K562 (cell line): ENCODE measurements around the gene MLXIPL. TPM values are rescaled to one million over a fixed set of nuclear protein-coding genes. Genes with fewer than 3 reads are reported as not detected.
"Not testable (repeated sequence)": the region's sequence is repeated elsewhere in the genome, so short reads cannot be mapped to it uniquely, and the experiment has no call there.

Source experiments
- ATAC-seq: fragments of 200-7000 bp; cut with Tn5 transposase; 3 replicates; pipeline ENCODE4 v1.9.1; 2020; ENCODE audit warnings: moderate library complexity
- BruUV-seq: library from RNA; stranded (reverse); fragments of 400-500 nt; replicated peaks from 2 replicates; lab custom pipeline; 2021; lab: Mats Ljungman, UMichigan
- CTCF ChIA-PET: fragments of 300-600 bp; formaldehyde crosslinking; extraction: SDS; loops from one replicate; lab custom pipeline; 2021; ENCODE audit warnings: low intra/inter-chr PET ratio; lab: Yijun Ruan, JAX
- POLR2A ChIA-PET: fragments of 300-600, 350-650 bp; sonication (Branson Sonifier 250); formaldehyde crosslinking; extraction: SDS; loops from one replicate; lab custom pipeline; 2021; ENCODE audit warnings: antibody characterized with exemption, inconsistent platforms; lab: Yijun Ruan, JAX
- DNase-seq, 4 experiments: peaks; one replicate each; pipeline versions ENCODE4 v3.0.0 to v3.0.0-alpha.2; 2011 to 2018; ENCODE audit warnings: low spot score in 3 of 4, mixed read lengths in 3 of 4; ENCODE audit errors: extremely low read depth in 1 of 4
- FAIRE-seq: peaks from 2 replicates; lab custom pipeline; 2011; peaks lifted over from hg19 to GRCh38; lab: Jason Lieb, UNC
- H2AFZ ChIP-seq: 2 replicates; pipeline ENCODE4 v1.6.0; 2011; ENCODE audit warnings: low read depth, low read length, control low read depth, inconsistent platforms
- H3K27ac ChIP-seq: fragments of 200-600 bp; 3 replicates; pipeline ENCODE4 v1.8.0; 2011; ENCODE audit warnings: low read depth, mild to moderate bottlenecking, control low read depth, inconsistent platforms, low read length, moderate library complexity, mixed read lengths; ENCODE audit errors: extremely low read depth
- H3K27me3 ChIP-seq, 2 experiments: fragments of 300-600 bp in 1 of 2; 2 replicates in 1 of 2; 3 replicates in 1 of 2; pipeline versions ENCODE4 v1.6.0 to v1.8.0; 2011; ENCODE audit warnings: inconsistent platforms in 2 of 2, low read length in 2 of 2, mild to moderate bottlenecking in 1 of 2, mixed read lengths in 1 of 2, moderate library complexity in 1 of 2; ENCODE audit not compliant: control insufficient read depth in 2 of 2, insufficient read depth in 2 of 2
- H3K36me3 ChIP-seq: fragments of 300-600 bp; 3 replicates; pipeline ENCODE4 v1.8.0; 2011; ENCODE audit warnings: mild to moderate bottlenecking, low read length, inconsistent platforms; ENCODE audit not compliant: control insufficient read depth, insufficient read depth
- H3K4me1 ChIP-seq, 2 experiments: fragments of 200-600 bp in 1 of 2; replicated peaks in 1 of 2; 2 replicates in 1 of 2; 3 replicates in 1 of 2; pipeline versions ENCODE4 v1.5.1 to v1.8.0; 2011; ENCODE audit warnings: inconsistent platforms in 2 of 2, low read length in 2 of 2, mild to moderate bottlenecking in 1 of 2, mixed read lengths in 1 of 2, moderate library complexity in 1 of 2; ENCODE audit not compliant: control insufficient read depth in 2 of 2, insufficient read depth in 2 of 2
- H3K4me2 ChIP-seq: 2 replicates; pipeline ENCODE4 v1.6.1; 2011; ENCODE audit warnings: low read length, control low read depth, inconsistent platforms, mixed read lengths; ENCODE audit not compliant: insufficient read depth
- H3K4me3 ChIP-seq: fragments of 200-600 bp; sonication (generic), shearing (Covaris generic); 2 replicates; pipeline ENCODE4 v1.5.1; 2016; ENCODE audit warnings: control low read depth, inconsistent platforms
- H3K79me2 ChIP-seq: fragments of 200-600 bp; 3 replicates; pipeline ENCODE4 v1.8.0; 2011; ENCODE audit warnings: low read length, inconsistent platforms; ENCODE audit not compliant: control insufficient read depth, insufficient read depth
- H3K9ac ChIP-seq, 2 experiments: 2 replicates each; pipeline versions ENCODE4 v1.6.0 to v1.6.1; 2011; ENCODE audit warnings: low read depth in 2 of 2, low read length in 2 of 2, control low read depth in 1 of 2, inconsistent platforms in 1 of 2, mild to moderate bottlenecking in 1 of 2, mixed read lengths in 1 of 2; ENCODE audit not compliant: insufficient read depth in 1 of 2
- H3K9me1 ChIP-seq: one replicate; pipeline ENCODE4 v1.6.0; 2011; ENCODE audit warnings: inconsistent platforms, mild to moderate bottlenecking, low read length, moderate library complexity; ENCODE audit not compliant: control insufficient read depth, insufficient read depth
- H3K9me3 ChIP-seq: replicated peaks from 2 replicates; pipeline ENCODE4 v1.5.1; 2011; ENCODE audit warnings: low read depth, low read length, inconsistent platforms; ENCODE audit not compliant: control insufficient read depth, insufficient read depth
- H4K20me1 ChIP-seq: replicated peaks from 2 replicates; pipeline ENCODE4 v1.6.1; 2011; ENCODE audit warnings: low read length, inconsistent platforms, mixed read lengths; ENCODE audit not compliant: control insufficient read depth, insufficient read depth
- ADNP ChIP-seq: fragments of 200-800 bp; sonication (Bioruptor generic); IDR thresholded peaks from 2 replicates; pipeline ENCODE4 v1.6.1; 2016; ENCODE audit warnings: missing genetic modification characterization, missing compliant biosample characterization
- BCOR ChIP-seq: fragments of 450-650 bp; IDR thresholded peaks from 2 replicates; pipeline ENCODE4 v1.6.1; 2016
- CBX1 ChIP-seq: sonication (generic); IDR thresholded peaks from 2 replicates; pipeline ENCODE4 v1.6.1; 2016; ENCODE audit warnings: antibody characterized with exemption, low read depth, mild to moderate bottlenecking
- CC2D1A ChIP-seq: fragments of 450-650 bp; IDR thresholded peaks from 2 replicates; pipeline ENCODE4 v1.6.1; 2017; ENCODE audit warnings: mild to moderate bottlenecking
- HDAC2 ChIP-seq: fragments of 450-650 bp; IDR thresholded peaks from 2 replicates; pipeline ENCODE4 v1.6.1; 2016; ENCODE audit warnings: mild to moderate bottlenecking
- HDGF ChIP-seq: fragments of 450-650 bp; IDR thresholded peaks from 2 replicates; pipeline ENCODE4 v1.6.1; 2016
- KDM1A ChIP-seq, 2 experiments: fragments of 450-650 bp; IDR thresholded peaks; 2 replicates each; pipeline ENCODE4 v1.6.1; 2016; ENCODE audit warnings: mild to moderate bottlenecking in 2 of 2
- RBM25 ChIP-seq: fragments of 200-400 bp; formaldehyde crosslinking; IDR thresholded peaks from 2 replicates; pipeline ENCODE4 v1.6.1; 2018; ENCODE audit warnings: low read length, low read depth, moderate library complexity; ENCODE audit not compliant: severe bottlenecking
- RCOR1 ChIP-seq, 2 experiments: IDR thresholded peaks; 2 replicates each; pipeline ENCODE4 v1.6.1; 2012; ENCODE audit warnings: low read depth in 2 of 2, low read length in 2 of 2, borderline replicate concordance in 1 of 2, improper control_type of control experiment in 1 of 2
- SMARCA5 ChIP-seq: fragments of 450-650 bp; IDR thresholded peaks from 2 replicates; pipeline ENCODE4 v1.6.1; 2016
- ZBTB33 ChIP-seq: sonication (generic); formaldehyde crosslinking; IDR thresholded peaks from 2 replicates; pipeline ENCODE4 v1.8.1; 2023; ENCODE audit warnings: mild to moderate bottlenecking, missing genetic modification reagents
- ZFP36 ChIP-seq: fragments of 150-350 bp; IDR thresholded peaks from 2 replicates; pipeline ENCODE4 v1.6.1; 2018; ENCODE audit warnings: low read length, low read depth; ENCODE audit not compliant: partially characterized antibody
- WGBS: fragments of 100-300 bp; shearing (Covaris generic); methylation state at CpG from one replicate; pipeline ENCODE4 v1.1.6; 2016; ENCODE audit warnings: low coverage, mixed read lengths; ENCODE audit not compliant: insufficient coverage; ENCODE audit errors: missing lambda C conversion rate; 5-methylcytosine and 5-hydroxymethylcytosine counted together
- in situ Hi-C: fragments of 300-500 bp; cut with MboI; formaldehyde crosslinking; loops from 4 replicates; pipeline ENCODE4 v1.15.0; 2018; ENCODE audit warnings: inconsistent platforms, mixed read lengths
- intact Hi-C: fragments of 100-400 bp; cut with micrococcal nuclease; formaldehyde crosslinking; loops from 2 replicates; pipeline ENCODE4 v1.14.2; 2022
- polyA plus RNA-seq, 8 experiments: library from polyadenylated mRNA; depleted of rRNA in 4 of 8; stranded (reverse) in 5 of 8; unstranded in 3 of 8; fragments of >200 nt; fragmentation: Nextera tagmentation in 2 of 8; fragmentation: Illumina TruSeq in 1 of 8; extraction: Ambion mirVana in 2 of 8; extraction: Trizol in 1 of 8; gene quantifications; 2 replicates each; pipeline versions ENCODE4 v1.2.1 to v1.2.3, GENCODE V29; 2011 to 2014; ENCODE audit warnings: inconsistent platforms in 1 of 8, missing spikeins in 1 of 8
- total RNA-seq, 7 experiments: library from RNA; depleted of rRNA in 6 of 7; stranded (reverse); fragments of >200 nt in 6 of 7; fragmentation: Illumina TruSeq in 2 of 7; extraction: Trizol in 2 of 7; gene quantifications; 2 replicates each; pipeline versions ENCODE4 v1.2.1 to v1.2.3, GENCODE V29; 2011 to 2021; ENCODE audit warnings: low replicate concordance in 1 of 7

The MLXIPL gene
- total and polyA plus RNA-seq, 9 of the 15 experiments (the other 6 are each of a cell fraction or from before 2014, with no cell fraction given) = 0.11 to 18.4 (median 1.4) TPM

- CTCF ChIA-PET, in situ Hi-C loops, FAIRE-seq, H3K79me2 ChIP-seq, H3K4me2 ChIP-seq, DNase-seq, H3K9me1 ChIP-seq, H4K20me1 ChIP-seq, H3K9ac ChIP-seq, H3K9me3 ChIP-seq, H3K4me3 ChIP-seq, H3K27ac ChIP-seq, ATAC-seq, H3K27me3 ChIP-seq, H3K36me3 ChIP-seq, H2AFZ ChIP-seq, BruUV-seq: not testable (repeated sequence)
- peaks cover 27 to 39% of the 10 kb centered on the region in 2 experiments for H3K4me1 ChIP-seq
- WGBS = 70% methylated on average over 10 of the region's 10 CpGs
- peak; percentile 39; the same call in 1 of the 2 replicates for TF ChIP-seq ZBTB33
- TF ChIP-seq BCOR = peak; percentile 97
- TF ChIP-seq CBX1 = 0 out of 2 replicates have a peak, but pooled peaks have one; percentile 43
- TF ChIP-seq ADNP (tag) = peak; percentile 69
- peak; percentile 28; the same call in 1 of the 2 replicates for TF ChIP-seq HDGF
- TF ChIP-seq ZFP36 = peak; percentile 73
- peak; percentile 80 for TF ChIP-seq SMARCA5
- TF ChIP-seq HDAC2 = peak; percentile 71; the same call in 1 of the 2 replicates
- TF ChIP-seq KDM1A (IDR thresholded peaks at IDR 0.05) = peak; percentile 71 to 86
- TF ChIP-seq CC2D1A = peak; percentile 40; the same call in 1 of the 2 replicates
- TF ChIP-seq RBM25 = peak; percentile 75
- peak in 1 of 2 experiments; percentile 43; a peak in 1 of 4 replicates for TF ChIP-seq RCOR1 (IDR thresholded peaks at IDR 0.05; ENCODE audit: borderline replicate concordance in 1 of 2, low read depth in 2 of 2, low read length in 2 of 2)
- intact Hi-C loops = loop anchor here (5.0 kb wide), 1 partner anchor 237 kb away; no protein-coding TSS in a partner anchor
- POLR2A ChIA-PET = interaction anchor here (0.6 to 1.3 kb wide), 2 partner anchors 30 to 151 kb away, joined by 4 to 5 read pairs; no protein-coding TSS in a partner anchor
Measured at GRCh38 chr7:73614937-73615336, 9.4 kb downstream of the MLXIPL start.
